GM21515 (cell line): ENCODE measurements around the gene ACTR3.
"Not testable (repeated sequence)": the region's sequence is repeated elsewhere in the genome, so short reads cannot be mapped to it uniquely, and the experiment has no call there.

Experiments used
- ATAC-seq: cut with Tn5 transposase; IDR thresholded peaks from one replicate; pipeline ENCODE4 v1.9.1; 2021; ENCODE audit not compliant: unreplicated experiment

Gene ACTR3

DNA sequence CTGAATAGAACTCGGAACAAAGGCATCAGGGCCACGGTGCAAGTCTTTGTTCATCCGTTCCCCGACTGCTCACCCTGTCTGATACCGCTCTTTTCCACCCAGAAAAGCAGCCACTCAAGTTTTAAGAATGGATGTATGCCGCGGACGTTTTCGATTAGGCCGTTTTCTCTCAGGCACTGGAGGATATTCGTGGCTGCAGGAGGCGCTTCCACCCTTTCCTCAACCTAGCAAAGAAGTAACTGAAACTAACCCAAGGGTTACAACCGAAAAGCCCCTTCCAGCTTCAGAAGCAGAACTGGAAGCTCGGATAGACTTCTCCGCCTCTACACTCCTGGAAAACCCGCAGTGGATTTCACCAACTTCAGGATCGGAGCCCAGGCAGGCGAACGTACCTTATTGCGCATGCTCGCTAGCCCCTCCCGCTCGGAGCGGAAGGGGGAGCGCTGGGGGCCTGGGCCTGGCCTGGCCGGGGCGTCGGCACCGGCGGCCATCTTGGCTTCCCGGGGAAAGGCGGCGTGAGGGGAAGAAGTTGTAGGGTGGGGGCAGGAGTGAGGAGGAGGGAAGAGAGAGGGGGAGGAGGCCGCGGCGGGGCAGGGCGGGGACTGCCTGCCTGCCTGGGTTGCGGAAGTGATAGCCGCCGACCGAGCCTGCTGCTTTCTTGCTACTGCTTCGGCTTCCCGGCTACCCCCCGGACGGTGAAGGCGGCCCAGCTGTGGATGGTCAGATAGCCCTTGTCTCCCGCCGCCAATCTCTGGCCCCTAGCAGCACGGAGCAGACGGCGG lies at the start of gene ACTR3:
ACTR3 (plus strand) TSS at position 619 of the 782 bp plus-strand sequence. CDS start 191 bp downstream, outside the sequence.
- ATAC-seq = peak; percentile 50

DNA sequence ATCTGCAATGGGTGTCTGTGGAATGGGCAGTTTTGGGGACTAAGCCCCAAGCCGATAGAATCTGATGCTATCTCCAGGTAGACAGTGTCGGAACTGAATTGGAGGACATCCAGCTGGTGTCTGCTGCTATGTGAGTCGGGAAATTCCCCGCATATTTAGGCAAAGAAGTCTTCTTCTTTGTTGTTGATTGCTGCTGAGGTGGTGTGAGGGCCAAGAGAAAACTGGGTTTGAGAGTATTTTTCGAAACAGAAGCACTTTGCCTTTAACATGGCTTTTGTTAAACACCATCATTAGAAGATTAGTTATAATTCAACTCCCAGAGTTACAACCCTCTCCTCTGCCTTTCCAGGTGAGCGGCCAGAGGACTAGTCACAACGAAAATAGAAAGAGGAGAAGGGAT lies 49.4 kb upstream of the ACTR3 start:
- ATAC-seq = no peak

DNA sequence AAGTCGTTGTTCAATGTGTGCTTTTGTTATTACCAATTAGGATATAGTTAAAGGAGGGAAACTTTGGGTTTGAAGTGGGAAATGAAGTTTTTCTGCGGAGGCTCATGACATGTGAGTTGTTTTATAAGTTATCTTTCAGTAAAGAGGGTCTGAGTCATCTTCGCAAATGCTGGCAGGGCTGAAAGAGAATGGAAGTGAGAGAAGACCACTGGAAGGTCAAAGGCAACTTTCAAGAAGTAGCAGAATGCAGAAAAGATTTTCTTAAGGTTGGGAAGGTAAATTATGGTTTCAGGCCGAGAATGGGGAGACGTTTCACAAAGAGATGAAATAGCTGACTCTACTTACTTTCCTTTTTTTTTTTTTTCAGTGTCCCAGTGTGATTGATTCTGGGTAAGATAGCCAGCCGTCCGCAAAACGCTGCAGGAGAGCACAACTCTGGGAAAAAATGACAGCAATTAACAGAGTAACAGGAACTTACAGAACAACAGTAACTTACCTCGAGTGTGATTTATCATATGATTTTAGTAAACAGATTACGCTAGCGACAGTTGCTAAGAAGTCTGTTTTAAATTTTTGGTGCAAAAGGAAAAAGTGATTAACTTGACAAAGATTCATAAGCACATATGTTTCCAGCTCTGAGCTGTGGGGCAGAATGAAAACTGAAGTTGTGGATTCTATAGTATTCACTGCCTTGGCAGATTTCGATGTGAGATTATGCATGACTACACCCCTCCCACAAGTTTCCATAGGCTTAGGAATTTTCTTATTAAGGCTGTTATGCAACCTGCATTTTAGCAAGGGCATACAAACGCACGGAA lies 46.8 kb upstream of the ACTR3 start:
- no peak for ATAC-seq

- ATAC-seq = not testable (repeated sequence)
These were observed 46.2 kb upstream of the ACTR3 start for GRCh38 chr2:113843737-113844050.

DNA sequence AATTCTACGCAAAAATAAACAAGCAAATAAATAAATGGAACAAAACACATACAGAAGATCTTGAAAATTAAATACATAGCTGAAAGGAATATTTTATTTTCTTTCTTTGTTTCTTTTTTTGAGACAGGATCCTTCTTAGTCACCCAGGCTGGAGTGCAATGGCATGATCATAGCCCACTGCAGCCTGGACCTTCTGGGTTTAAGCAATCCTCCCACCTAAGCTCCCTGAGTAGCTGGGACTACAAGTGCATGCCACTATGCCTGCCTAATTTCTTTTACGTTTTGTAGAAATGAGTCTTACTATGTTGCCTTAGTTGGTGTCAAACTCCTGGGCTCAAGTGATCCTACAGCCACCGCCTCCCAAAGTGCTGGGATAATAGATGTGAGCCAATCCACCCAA lies 44.6 kb upstream of the ACTR3 start:
- no peak for ATAC-seq

GRCh38 chr2:113845796-113846195 lies 44.1 kb upstream of the ACTR3 start:
- not testable (repeated sequence) for ATAC-seq

DNA sequence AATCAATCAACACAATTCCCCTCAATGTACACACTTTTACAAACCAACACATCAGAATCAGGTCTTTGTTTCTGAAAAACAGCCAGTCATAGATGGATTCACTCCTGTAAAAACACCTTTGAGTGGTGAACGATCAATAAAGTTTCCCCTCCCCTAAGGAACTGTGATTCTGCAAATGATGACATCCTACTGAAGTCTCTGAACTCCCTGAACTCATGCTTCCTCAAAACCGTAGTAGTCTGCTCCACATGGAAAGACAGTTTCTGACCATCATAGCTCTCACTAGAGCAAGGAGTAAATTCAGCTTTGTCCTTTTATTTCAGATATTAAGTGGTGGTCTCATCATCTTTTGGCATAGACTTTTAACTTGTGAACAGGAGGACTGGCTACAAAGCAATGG lies 43.5 kb upstream of the ACTR3 start:
- no peak for ATAC-seq

GRCh38 chr2:113847144-113847543 lies 42.7 kb upstream of the ACTR3 start:
- no peak for ATAC-seq

GRCh38 chr2:113848758-113849415 lies 41.0 kb upstream of the ACTR3 start:
- ATAC-seq = no peak

DNA sequence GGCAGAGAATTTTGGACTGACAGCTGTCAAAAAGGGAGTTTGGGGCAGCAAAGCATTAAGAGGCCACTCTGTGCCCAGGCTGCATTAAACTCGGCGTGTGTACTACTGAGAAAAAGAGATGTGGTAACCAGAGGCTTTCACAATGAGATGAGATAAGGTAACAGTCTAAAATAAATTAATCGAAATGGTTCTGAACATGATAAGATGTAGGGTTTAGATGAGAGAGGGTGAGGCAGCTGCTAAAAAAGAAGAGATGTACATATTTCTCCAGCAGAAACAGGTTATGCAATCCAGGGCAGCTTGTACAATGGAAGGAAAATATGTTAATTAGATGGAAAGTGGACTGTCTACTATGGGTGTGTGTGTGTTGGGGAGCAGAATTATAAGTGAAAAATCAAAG lies 39.2 kb upstream of the ACTR3 start:
- ATAC-seq = no peak

DNA sequence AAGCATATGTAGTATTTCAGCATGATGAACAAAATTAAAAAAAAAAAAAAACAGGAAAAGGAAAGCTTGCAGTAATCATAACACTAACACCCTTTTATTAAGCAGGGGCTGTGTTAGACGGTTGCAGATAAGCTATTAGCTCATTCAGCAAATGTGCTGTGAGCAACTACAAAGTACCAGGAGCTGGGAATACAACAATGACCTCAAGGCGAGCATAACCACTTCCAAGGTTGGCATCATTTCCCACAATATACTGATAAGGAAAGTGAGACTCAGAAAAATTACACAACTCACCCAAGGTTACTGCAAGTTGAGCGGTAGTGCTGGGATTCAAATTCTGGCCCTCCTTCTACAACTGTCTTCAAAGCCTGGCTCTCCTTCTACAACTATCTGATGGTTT lies 38.2 kb upstream of the ACTR3 start:
- ATAC-seq = no peak

DNA sequence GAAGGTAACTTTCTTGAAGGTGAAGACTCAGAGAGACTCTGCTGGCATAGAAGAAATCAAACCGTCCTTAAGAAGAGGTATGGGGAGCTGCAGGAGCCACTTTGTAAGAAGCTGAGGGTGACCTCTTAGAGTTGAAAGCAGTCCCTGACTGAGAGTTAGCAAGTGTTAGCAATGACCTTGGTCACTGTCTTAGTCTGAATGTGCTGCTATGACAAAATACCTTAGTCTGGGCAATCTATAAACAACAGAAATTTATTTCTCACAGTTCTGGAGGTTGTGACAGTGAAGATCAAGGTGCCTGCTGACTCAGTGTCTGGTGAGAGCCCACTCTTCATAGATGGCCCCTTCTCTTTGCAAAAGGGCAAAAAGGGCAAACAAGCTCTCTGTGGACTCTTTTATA lies 35.7 kb upstream of the ACTR3 start:
- ATAC-seq = no peak

DNA sequence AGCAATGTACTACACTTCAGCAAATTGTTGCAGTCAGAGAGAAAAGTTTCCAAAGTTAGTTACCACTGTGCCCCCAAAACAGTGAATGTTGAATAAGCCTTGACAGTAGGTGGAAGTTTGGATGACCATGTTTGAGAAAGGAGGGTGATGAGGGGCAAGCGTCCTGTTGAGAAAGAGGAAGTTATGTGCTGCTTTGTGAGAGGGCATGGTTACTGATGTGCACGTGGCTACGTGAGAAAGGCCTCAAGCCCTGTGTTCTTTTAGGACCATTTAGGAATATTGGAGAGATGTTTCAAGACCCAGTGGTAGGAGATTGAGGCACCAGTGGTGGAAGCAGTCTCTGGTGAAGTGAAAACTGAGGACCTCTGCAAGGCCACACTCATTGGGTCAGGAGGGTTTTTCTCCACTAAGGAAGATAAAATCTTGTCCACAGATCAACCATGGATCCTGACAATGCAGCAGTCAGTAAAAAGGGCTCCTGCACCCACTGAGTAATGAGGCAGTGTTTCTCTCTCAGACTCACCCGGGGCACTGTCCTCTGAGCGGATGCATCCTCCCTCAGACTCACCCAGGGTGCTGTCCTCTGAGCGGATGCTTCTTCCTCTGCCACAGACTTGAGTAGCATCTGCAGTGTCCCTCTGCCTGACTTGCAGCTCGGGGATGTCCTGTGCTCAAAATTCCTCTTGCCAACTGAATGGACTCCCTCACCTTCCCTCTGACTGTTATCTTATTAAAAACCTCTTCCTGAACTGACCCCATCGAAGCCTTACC lies 34.7 kb upstream of the ACTR3 start:
- ATAC-seq = peak; percentile 38

- no peak for ATAC-seq
These were observed 32.4 kb upstream of the ACTR3 start for GRCh38 chr2:113857464-113857863.

DNA sequence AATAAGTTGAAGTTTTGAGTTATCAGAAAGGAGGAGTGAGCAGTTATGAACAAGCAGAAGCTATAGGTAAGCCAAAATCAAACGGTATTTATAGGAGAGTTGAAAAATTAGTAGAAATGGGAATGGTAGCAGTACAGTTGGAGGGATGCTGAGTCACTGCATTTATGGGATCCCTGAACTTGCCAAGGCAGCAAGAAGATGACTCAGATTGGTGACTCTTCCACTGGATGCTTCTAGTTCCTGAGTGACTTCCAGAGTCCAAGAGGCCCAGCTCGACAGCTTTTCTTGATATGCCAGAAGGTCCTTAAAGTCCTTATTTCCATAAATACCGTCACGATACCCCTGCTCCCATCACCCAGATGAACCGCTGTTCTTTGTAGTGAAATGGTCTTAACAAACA lies 31.1 kb upstream of the ACTR3 start:
- no peak for ATAC-seq

DNA sequence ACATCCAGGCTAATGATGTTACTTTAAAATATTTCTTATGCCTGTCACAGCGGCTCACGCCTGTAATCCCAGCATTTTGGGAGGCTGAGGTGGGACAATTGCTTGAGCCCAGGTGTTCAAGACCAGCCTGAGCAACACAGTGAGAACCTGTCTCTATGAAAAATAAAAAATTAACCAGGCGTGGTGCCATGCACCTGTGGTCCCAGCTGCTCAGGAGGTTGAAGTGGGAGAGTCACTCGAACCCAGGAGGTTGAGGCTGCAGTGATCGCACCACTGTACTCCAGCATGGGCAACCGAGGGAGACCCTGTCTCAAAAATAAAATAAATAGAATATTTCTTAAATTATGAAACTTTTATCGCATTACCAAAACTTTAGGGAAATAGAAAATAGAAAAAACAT lies 28.1 kb upstream of the ACTR3 start:
- ATAC-seq = no peak

- ATAC-seq = no peak
These were observed 26.7 kb upstream of the ACTR3 start for GRCh38 chr2:113863144-113863543.

DNA sequence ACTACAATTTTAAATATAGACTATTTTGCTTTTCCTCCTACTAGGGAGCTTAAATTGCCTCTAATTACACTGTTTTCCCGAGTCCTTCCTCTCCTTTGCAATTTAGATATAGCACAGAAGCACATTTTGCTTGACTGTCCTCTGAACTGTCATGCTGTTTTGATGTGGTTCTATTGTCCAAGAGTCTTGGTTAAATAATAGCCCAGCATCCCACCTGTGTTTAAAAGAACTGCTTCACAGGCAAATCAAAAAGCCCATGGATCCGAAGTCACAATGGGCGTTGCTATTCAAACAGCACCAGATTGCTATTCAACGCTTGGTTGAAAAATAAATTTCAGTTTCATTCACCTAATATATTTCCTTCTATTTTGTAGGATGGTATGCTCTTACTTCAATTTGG lies 22.3 kb upstream of the ACTR3 start:
- ATAC-seq = no peak

DNA sequence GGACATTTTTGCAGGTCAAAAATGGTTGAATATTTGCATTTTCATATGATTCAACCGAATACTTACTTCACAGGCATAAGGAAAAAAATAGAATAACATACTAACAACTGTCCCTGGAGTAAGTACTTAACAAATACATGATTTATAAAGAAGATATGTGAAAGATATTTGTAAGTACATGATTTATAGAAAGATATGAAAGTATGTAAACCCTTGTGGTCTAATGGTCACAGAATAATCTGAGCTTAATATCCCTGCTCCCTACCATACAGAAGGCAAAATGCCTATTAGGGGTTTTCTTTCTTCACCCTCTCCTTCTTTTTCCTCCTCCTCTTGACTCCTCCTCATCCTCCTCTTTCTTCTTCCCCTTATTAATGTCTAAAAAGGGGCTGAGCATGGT lies 20.6 kb upstream of the ACTR3 start:
- no peak for ATAC-seq

- ATAC-seq = no peak
These were observed 17.7 kb upstream of the ACTR3 start for GRCh38 chr2:113872201-113872600.

GRCh38 chr2:113873867-113874266 lies 16.0 kb upstream of the ACTR3 start:
- ATAC-seq = no peak
